ENCODE results near the gene SLC6A9. TPM values are rescaled to one million over a fixed set of nuclear protein-coding genes. Genes with fewer than 3 reads are reported as not detected.

Gene SLC6A9
- total RNA-seq, 2 donors from 2014 or later: 4.6 to 5.6 TPM

DNA sequence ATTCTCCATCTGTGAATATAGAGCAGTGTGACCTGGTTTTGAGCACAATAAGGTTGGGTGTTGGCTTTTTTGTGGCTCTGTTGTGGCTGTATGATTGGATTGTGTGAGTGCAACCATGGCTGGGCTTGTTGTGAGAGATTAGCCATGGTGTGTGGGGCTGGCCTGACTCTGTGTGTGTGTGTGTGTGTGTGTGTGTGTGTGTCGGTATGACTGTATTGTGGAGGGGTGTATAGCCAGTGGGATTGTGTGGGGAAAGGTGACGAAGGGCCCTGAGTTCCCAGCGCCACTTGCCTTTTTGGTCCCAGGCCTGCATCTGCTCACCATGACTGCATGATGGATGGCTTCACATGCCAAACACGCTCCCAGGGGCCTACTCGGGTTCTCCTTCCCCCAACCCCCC lies 5.9 kb upstream of the SLC6A9 start:
- H3K36me3 ChIP-seq: no peaks in the 10 kb centered on the region
- intact Hi-C loops (cut with DNase I): loop anchor here (2.0 to 5.0 kb wide), 2 partner anchors 32 to 275 kb away; no protein-coding TSS in a partner anchor
- H3K9me3 ChIP-seq: no peaks in the 10 kb centered on the region
- no peaks in the 10 kb centered on the region for H3K4me1 ChIP-seq (replicated peaks)
- WGBS: 74% methylated on average over 5 of the region's 5 CpGs
- H3K4me3 ChIP-seq: no peak overlapping the region
- DNase-seq (ENCODE audit: low spot score): no peak
- TF ChIP-seq POLR2AphosphoS5 (IDR thresholded peaks at IDR 0.05) (no peak), POLR2A (IDR thresholded peaks at IDR 0.05) (no peak)
- TF ChIP-seq, protein P1, sequence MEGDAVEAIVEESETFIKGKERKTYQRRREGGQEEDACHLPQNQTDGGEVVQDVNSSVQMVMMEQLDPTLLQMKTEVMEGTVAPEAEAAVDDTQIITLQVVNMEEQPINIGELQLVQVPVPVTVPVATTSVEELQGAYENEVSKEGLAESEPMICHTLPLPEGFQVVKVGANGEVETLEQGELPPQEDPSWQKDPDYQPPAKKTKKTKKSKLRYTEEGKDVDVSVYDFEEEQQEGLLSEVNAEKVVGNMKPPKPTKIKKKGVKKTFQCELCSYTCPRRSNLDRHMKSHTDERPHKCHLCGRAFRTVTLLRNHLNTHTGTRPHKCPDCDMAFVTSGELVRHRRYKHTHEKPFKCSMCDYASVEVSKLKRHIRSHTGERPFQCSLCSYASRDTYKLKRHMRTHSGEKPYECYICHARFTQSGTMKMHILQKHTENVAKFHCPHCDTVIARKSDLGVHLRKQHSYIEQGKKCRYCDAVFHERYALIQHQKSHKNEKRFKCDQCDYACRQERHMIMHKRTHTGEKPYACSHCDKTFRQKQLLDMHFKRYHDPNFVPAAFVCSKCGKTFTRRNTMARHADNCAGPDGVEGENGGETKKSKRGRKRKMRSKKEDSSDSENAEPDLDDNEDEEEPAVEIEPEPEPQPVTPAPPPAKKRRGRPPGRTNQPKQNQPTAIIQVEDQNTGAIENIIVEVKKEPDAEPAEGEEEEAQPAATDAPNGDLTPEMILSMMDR (IDR thresholded peaks at IDR 0.05): no peak
- no peak overlapping the region for H3K27ac ChIP-seq
- no peaks in the 10 kb centered on the region for H3K27me3 ChIP-seq (replicated peaks; ENCODE audit: insufficient read depth)

DNA sequence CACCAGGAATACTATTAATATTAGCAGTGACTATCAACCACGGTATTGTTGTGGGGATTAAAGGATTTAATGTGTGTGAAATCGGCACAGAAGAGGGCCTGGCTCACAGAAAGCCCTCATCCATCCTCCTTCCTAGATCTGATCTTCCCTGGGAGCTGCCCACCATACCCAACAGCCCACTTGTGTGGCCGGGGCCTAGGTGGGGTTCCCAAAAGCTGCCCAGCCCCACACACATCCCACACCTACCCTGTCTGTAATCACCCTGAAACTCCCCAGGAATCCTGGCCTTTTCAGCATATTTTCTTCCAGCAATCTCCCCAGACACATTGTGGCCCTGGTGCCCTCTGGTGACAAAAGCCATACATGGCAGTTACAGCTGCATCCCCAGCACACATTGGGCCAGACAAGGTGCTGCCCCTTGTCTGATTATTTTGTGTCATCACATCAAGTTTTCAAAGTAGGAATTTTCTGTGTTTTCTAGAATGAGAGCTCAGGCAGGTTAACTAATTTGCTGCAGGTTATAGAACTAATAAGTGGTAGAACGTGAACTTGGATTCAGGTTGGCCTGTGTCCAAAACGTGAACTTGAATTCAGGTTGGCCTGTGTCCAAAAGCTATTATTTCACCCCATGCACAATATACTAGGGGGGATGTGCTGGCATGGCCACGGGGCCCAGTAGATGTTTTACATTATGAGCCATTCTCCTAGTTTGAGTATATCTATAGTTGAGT lies 5.3 kb upstream of the SLC6A9 start:
- peak; percentile 61 for DNase-seq (ENCODE audit: low spot score)

DNA sequence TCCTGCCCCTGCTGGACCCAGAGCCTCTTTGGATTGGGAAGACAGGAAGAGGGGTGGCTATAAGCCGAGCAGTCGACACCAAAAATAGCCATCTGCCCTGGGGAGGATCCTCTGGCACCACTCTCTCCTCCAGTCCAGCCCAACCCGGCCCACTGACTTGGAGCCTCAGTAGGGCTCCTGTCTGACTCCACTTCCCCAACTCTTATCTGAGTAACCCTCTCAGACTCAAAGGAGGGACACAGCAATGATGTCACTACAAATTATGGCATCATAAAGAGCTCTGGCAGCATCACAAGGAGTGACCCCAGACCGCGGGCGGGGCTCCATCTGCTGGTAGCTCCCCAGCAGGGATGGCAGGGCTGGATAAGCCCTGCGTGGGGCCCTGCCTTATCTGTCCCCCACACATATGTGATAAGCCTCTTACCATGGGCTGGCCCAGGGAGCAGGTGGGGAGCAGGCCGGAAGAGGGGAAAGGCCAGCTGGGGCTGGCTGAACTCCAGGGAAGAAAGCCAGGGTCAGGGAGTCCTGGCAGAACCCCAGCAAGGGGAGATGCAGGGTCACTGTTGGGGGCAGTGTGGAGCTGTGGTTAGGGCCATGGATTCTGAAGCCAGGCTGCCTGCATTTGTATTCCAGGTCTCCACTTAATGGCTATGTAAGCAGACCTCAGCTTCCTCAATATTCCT lies 4.6 kb upstream of the SLC6A9 start:
- Histone ChIP-seq H3K27ac (peak overlapping the region; percentile 28 to 51), H3K27me3 (replicated peaks; ENCODE audit: insufficient read depth) (no peaks in the 10 kb centered on the region), H3K9me3 (no peaks in the 10 kb centered on the region), H3K4me3 (no peak overlapping the region), H3K4me1 (replicated peaks) (no peaks in the 10 kb centered on the region), H3K36me3 (no peaks in the 10 kb centered on the region)
- DNase-seq (ENCODE audit: low spot score): no peak
- intact Hi-C loops (cut with DNase I): loop anchor here (2.0 to 5.0 kb wide), 2 partner anchors 31 to 274 kb away; no protein-coding TSS in a partner anchor
- whole genome bisulfite sequencing: 69% methylated on average over 8 of the region's 8 CpGs
- TF ChIP-seq, protein P1 (IDR thresholded peaks at IDR 0.05): no peak
- no peak for TF ChIP-seq POLR2A (IDR thresholded peaks at IDR 0.05)
- no peak for TF ChIP-seq POLR2AphosphoS5 (IDR thresholded peaks at IDR 0.05)

More for the DNA sequence above, 5.3 kb upstream of the SLC6A9 start:
- intact Hi-C loops (cut with DNase I): loop anchor here (2.0 to 5.0 kb wide), 2 partner anchors 32 to 274 kb away; no protein-coding TSS in a partner anchor
- WGBS: 11% methylated on average over 6 of the region's 6 CpGs
- no peak overlapping the region for H3K4me3 ChIP-seq
- H3K27me3 ChIP-seq (replicated peaks; ENCODE audit: insufficient read depth): no peaks in the 10 kb centered on the region
- TF ChIP-seq POLR2AphosphoS5 (IDR thresholded peaks at IDR 0.05): peak; percentile 45
- no peak for TF ChIP-seq POLR2A (IDR thresholded peaks at IDR 0.05)
- TF ChIP-seq, protein P1 (IDR thresholded peaks at IDR 0.05): peak; percentile 43 to 86 (median 76)
- no peaks in the 10 kb centered on the region for H3K9me3 ChIP-seq
- H3K4me1 ChIP-seq (replicated peaks): no peaks in the 10 kb centered on the region
- H3K36me3 ChIP-seq: no peaks in the 10 kb centered on the region
- H3K27ac ChIP-seq: peak overlapping the region in 1 of 2 donors; percentile 28

DNA sequence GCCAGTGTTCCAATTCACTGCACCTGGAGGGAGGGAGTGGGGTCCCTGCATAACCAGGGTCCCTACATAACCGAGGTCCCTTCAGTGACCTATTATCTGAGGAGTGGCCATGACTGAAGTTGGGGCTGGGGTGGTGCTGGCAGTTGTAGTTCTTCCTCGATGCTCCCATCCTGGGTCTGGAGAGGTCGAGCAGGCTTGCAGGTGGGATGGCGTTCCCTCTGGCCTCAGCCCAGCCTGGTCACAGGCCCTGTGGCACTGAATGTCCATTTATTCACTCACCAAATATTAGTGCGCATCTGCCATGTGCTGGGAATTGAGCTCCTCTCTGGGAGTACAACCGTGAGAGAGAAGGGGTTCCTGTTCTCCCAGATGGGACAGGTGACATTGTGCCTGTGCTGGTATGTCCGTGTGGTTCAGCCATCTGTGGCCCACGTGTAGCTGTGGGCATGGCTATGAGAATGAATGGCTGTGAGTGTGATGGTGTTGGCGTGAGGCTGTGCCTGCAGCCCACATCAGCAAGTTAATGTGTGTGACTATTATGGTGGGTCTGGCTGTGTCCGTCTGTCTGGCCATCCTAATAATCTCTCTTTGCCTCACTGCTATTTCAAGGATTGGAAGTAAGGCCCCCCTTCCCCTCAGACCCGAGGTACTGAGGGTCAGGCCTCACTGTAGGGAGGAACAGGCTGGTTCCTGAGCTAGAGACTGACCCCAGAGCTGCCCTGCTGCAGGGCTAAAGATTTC lies 3.9 kb upstream of the SLC6A9 start:
- Histone ChIP-seq H3K4me3 (no peak overlapping the region), H3K4me1 (replicated peaks) (no peaks in the 10 kb centered on the region), H3K9me3 (no peaks in the 10 kb centered on the region), H3K36me3 (no peaks in the 10 kb centered on the region), H3K27ac (no peak overlapping the region), H3K27me3 (replicated peaks; ENCODE audit: insufficient read depth) (no peaks in the 10 kb centered on the region)
- 79% methylated on average over 11 of the region's 11 CpGs for WGBS
- DNase-seq (ENCODE audit: low spot score): no peak
- intact Hi-C loops (cut with DNase I): loop anchor here (5.0 kb wide), 1 partner anchor 273 kb away; no protein-coding TSS in a partner anchor
- TF ChIP-seq POLR2A (IDR thresholded peaks at IDR 0.05) (no peak), POLR2AphosphoS5 (IDR thresholded peaks at IDR 0.05) (no peak)
- TF ChIP-seq, protein P1 (IDR thresholded peaks at IDR 0.05): no peak

All from prostate gland (tissue), 2 donors.